KMS-11 (cell line): ENCODE data around the gene KIAA0753.

ENCODE experiments used
- H2AFZ ChIP-seq: fragments of 200-600 bp; sonication (generic); 2 replicates; pipeline ENCODE4 v1.6.1; 2016; ENCODE audit warnings: antibody characterized with exemption, mixed run types, low read depth
- H3K27ac ChIP-seq: fragments of 200-600 bp; sonication (generic); 2 replicates; pipeline ENCODE4 v1.6.1; 2016; ENCODE audit warnings: mild to moderate bottlenecking, mixed run types
- H3K27me3 ChIP-seq: fragments of 200-600 bp; sonication (generic); 2 replicates; pipeline ENCODE4 v1.6.1; 2017; ENCODE audit warnings: mild to moderate bottlenecking, low read depth, mixed run types, moderate library complexity; ENCODE audit not compliant: insufficient read depth
- H3K36me3 ChIP-seq: fragments of 200-600 bp; sonication (generic); 2 replicates; pipeline ENCODE4 v1.6.1; 2017; ENCODE audit warnings: mild to moderate bottlenecking, mixed run types; ENCODE audit not compliant: insufficient read depth
- H3K4me1 ChIP-seq: fragments of 200-600 bp; sonication (generic); 2 replicates; pipeline ENCODE4 v1.6.1; 2016; ENCODE audit warnings: mild to moderate bottlenecking, low read depth, mixed run types; ENCODE audit not compliant: poor library complexity, severe bottlenecking
- H3K4me2 ChIP-seq: fragments of 200-600 bp; sonication (generic); 2 replicates; pipeline ENCODE4 v1.7.0; 2016; ENCODE audit warnings: mild to moderate bottlenecking, mixed run types
- H3K4me3 ChIP-seq: fragments of 200-600 bp; sonication (generic); IDR thresholded peaks from 2 replicates; pipeline ENCODE4 v1.6.1; 2017; ENCODE audit warnings: low read depth, low read length, mixed read lengths; ENCODE audit not compliant: insufficient read depth
- H3K79me2 ChIP-seq: fragments of 200-600 bp; sonication (generic); 2 replicates; pipeline ENCODE4 v1.6.1; 2016; ENCODE audit warnings: low read depth, mixed run types; ENCODE audit not compliant: insufficient read depth
- H3K9ac ChIP-seq: fragments of 200-600 bp; sonication (generic); 2 replicates; pipeline ENCODE4 v1.6.1; 2016; ENCODE audit warnings: mild to moderate bottlenecking, mixed run types
- H4K20me1 ChIP-seq: fragments of 200-600 bp; sonication (generic); 2 replicates; pipeline ENCODE4 v1.6.1; 2016; ENCODE audit warnings: mild to moderate bottlenecking, mixed run types; ENCODE audit not compliant: insufficient read depth
- CTCF ChIP-seq: fragments of 200-600 bp; sonication (generic); conservative IDR thresholded peaks from 2 replicates; pipeline ENCODE4 v1.6.1; 2017; ENCODE audit warnings: low read depth, mild to moderate bottlenecking, antibody characterized with exemption, low read length, moderate library complexity, mixed read lengths

Gene KIAA0753

GRCh38 chr17:6603744-6604325 is 36.7 kb downstream of the KIAA0753 start:
- Histone ChIP-seq H4K20me1 (no peaks in the 10 kb centered on the region), H3K4me2 (no peak overlapping the region), H3K27me3 (no peaks in the 10 kb centered on the region), H3K27ac (no peak overlapping the region), H3K36me3 (no peaks in the 10 kb centered on the region), H3K79me2 (no peaks in the 10 kb centered on the region), H3K4me3 (no peak overlapping the region), H3K4me1 (no peaks in the 10 kb centered on the region), H3K9ac (no peak overlapping the region), H2AFZ (no peak overlapping the region)
- TF ChIP-seq CTCF, result no peak

GRCh38 chr17:6602141-6602540 is 38.4 kb downstream of the KIAA0753 start:
- H2AFZ ChIP-seq, result no peak overlapping the region
- no peak overlapping the region for H3K4me3 ChIP-seq
- H4K20me1 ChIP-seq, result no peaks in the 10 kb centered on the region
- H3K27ac ChIP-seq, result no peak overlapping the region
- H3K27me3 ChIP-seq, result no peaks in the 10 kb centered on the region
- H3K9ac ChIP-seq, result no peak overlapping the region
- TF ChIP-seq CTCF, result no peak
- no peaks in the 10 kb centered on the region for H3K4me1 ChIP-seq
- no peak overlapping the region for H3K4me2 ChIP-seq
- no peaks in the 10 kb centered on the region for H3K79me2 ChIP-seq
- no peaks in the 10 kb centered on the region for H3K36me3 ChIP-seq

- H3K36me3 ChIP-seq, result no peaks in the 10 kb centered on the region
- H3K9ac ChIP-seq, result no peak overlapping the region
- no peak overlapping the region for H3K4me2 ChIP-seq
- no peaks in the 10 kb centered on the region for H3K4me1 ChIP-seq
- H3K27me3 ChIP-seq, result no peaks in the 10 kb centered on the region
- no peak overlapping the region for H3K4me3 ChIP-seq
- no peak overlapping the region for H3K27ac ChIP-seq
- H2AFZ ChIP-seq, result no peak overlapping the region
- no peaks in the 10 kb centered on the region for H3K79me2 ChIP-seq
- no peaks in the 10 kb centered on the region for H4K20me1 ChIP-seq
- no peak for TF ChIP-seq CTCF
These were observed 41.1 kb downstream of the KIAA0753 start for GRCh38 chr17:6599364-6599763.

- H3K4me1 ChIP-seq, result no peaks in the 10 kb centered on the region
- no peaks in the 10 kb centered on the region for H3K27me3 ChIP-seq
- no peaks in the 10 kb centered on the region for H3K79me2 ChIP-seq
- no peak overlapping the region for H3K27ac ChIP-seq
- no peak overlapping the region for H3K4me2 ChIP-seq
- H3K9ac ChIP-seq, result no peak overlapping the region
- no peak for TF ChIP-seq CTCF
- H3K4me3 ChIP-seq, result no peak overlapping the region
- H3K36me3 ChIP-seq, result no peaks in the 10 kb centered on the region
- no peaks in the 10 kb centered on the region for H4K20me1 ChIP-seq
- H2AFZ ChIP-seq, result no peak overlapping the region
These were observed 42.8 kb downstream of the KIAA0753 start for GRCh38 chr17:6597727-6598126.

GRCh38 chr17:6596941-6597340 is 43.6 kb downstream of the KIAA0753 start:
- Histone ChIP-seq H3K4me2 (no peak overlapping the region), H4K20me1 (no peaks in the 10 kb centered on the region)

More at GRCh38 chr17:6596941-6597340, 43.6 kb downstream of the KIAA0753 start:
- Histone ChIP-seq H2AFZ (no peak overlapping the region), H3K27ac (no peak overlapping the region), H3K4me1 (no peaks in the 10 kb centered on the region), H3K79me2 (no peaks in the 10 kb centered on the region), H3K36me3 (no peaks in the 10 kb centered on the region), H3K27me3 (no peaks in the 10 kb centered on the region), H3K4me3 (no peak overlapping the region), H3K9ac (no peak overlapping the region)
- TF ChIP-seq CTCF, result no peak
